IPS-20b (cell line): ENCODE measurements around the gene SOX1.

Experiments
- H3K27ac ChIP-seq: one replicate; pipeline ENCODE4 v1.5.1; 2013; ENCODE audit warnings: low read length
- H3K27me3 ChIP-seq: 2 replicates; pipeline ENCODE4 v1.6.1; 2013; ENCODE audit warnings: mild to moderate bottlenecking, low read length, inconsistent platforms; ENCODE audit not compliant: insufficient read depth
- H3K36me3 ChIP-seq: 2 replicates; pipeline ENCODE4 v1.6.1; 2013; ENCODE audit warnings: low read depth, mild to moderate bottlenecking, inconsistent platforms, low read length, moderate library complexity; ENCODE audit not compliant: insufficient read depth
- H3K4me1 ChIP-seq: 2 replicates; pipeline ENCODE4 v1.6.1; 2013; ENCODE audit warnings: mild to moderate bottlenecking, control low read depth, inconsistent platforms, low read length, moderate library complexity; ENCODE audit not compliant: insufficient read depth
- H3K4me3 ChIP-seq: 2 replicates; pipeline ENCODE4 v1.5.1; 2013; ENCODE audit warnings: mild to moderate bottlenecking, low read length, inconsistent platforms
- H3K9ac ChIP-seq: 2 replicates; pipeline ENCODE4 v1.6.1; 2013; ENCODE audit warnings: low read depth, mild to moderate bottlenecking, inconsistent platforms, low read length, moderate library complexity
- H3K9me3 ChIP-seq: 2 replicates; pipeline ENCODE4 v1.6.1; 2013; ENCODE audit warnings: mild to moderate bottlenecking, low read depth, low read length, inconsistent platforms; ENCODE audit not compliant: insufficient read depth

The SOX1 gene

DNA sequence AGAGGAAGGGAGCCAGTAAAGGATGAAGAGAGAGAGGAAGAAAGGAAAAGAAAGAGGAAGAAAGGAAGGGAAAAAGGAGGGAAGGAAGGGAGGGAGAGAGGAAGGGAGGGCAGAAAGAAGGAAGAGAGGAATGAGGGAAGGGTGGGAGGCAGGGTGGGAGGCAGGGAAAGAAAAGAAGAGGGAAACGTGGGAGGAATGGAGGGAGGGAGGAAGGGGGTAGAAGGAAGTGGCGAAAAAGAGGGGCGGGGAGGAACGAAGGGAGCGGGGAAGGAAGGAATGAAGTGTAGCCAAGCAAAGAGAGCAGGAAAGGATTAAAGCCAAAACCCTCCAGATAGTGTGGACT is 53.1 kb downstream of the SOX1 start:
- Histone ChIP-seq H3K4me3 (no peak overlapping the region), H3K36me3 (no peaks in the 10 kb centered on the region), H3K9me3 (no peaks in the 10 kb centered on the region), H3K4me1 (no peaks in the 10 kb centered on the region; the same call in 1 of the 2 replicates), H3K27me3 (peaks cover 9% of the 10 kb centered on the region; the same call in 1 of the 2 replicates), H3K27ac (no peak overlapping the region), H3K9ac (no peak overlapping the region)
